Fibroblast of pulmonary artery (primary cell): ENCODE results near the gene APOA4.
A peak's percentile ranks its signal among the peaks of the same experiment; 100 is the strongest.

ENCODE experiments used
- DNase-seq: peaks from one replicate; pipeline ENCODE4 v3.0.0-alpha.2; 2010; ENCODE audit warnings: low read depth
- H3K4me3 ChIP-seq: replicated peaks from 2 replicates; pipeline ENCODE4 v1.5.1; 2011; ENCODE audit warnings: low read depth, mild to moderate bottlenecking, control low read depth, low read length, moderate library complexity
- CTCF ChIP-seq: IDR thresholded peaks from 2 replicates; pipeline ENCODE4 v1.5.1; 2011; ENCODE audit warnings: mild to moderate bottlenecking, control low read depth, low read length, inconsistent platforms; ENCODE audit errors: missing control alignments

APOA4 gene

DNA sequence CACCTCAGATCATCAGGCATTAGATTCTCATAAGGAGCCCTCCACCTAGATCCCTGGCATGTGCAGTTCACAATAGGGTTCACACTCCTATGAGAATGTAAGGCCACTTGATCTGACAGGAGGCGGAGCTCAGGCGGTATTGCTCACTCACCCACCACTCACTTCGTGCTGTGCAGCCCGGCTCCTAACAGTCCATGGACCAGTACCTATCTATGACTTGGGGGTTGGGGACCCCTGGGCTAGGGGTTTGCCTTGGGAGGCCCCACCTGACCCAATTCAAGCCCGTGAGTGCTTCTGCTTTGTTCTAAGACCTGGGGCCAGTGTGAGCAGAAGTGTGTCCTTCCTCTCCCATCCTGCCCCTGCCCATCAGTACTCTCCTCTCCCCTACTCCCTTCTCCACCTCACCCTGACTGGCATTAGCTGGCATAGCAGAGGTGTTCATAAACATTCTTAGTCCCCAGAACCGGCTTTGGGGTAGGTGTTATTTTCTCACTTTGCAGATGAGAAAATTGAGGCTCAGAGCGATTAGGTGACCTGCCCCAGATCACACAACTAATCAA lies 8.8 kb upstream of the APOA4 start:
- no peak for DNase-seq
- no peak for TF ChIP-seq CTCF
- H3K4me3 ChIP-seq = no peak overlapping the region

DNA sequence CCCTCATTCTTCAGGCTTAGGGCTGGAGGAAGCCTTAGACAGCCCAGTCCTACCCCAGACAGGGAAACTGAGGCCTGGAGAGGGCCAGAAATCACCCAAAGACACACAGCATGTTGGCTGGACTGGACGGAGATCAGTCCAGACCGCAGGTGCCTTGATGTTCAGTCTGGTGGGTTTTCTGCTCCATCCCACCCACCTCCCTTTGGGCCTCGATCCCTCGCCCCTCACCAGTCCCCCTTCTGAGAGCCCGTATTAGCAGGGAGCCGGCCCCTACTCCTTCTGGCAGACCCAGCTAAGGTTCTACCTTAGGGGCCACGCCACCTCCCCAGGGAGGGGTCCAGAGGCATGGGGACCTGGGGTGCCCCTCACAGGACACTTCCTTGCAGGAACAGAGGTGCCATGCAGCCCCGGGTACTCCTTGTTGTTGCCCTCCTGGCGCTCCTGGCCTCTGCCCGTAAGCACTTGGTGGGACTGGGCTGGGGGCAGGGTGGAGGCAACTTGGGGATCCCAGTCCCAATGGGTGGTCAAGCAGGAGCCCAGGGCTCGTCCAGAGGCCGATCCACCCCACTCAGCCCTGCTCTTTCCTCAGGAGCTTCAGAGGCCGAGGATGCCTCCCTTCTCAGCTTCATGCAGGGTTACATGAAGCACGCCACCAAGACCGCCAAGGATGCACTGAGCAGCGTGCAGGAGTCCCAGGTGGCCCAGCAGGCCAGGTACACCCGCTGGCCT lies 7.2 kb upstream of the APOA4 start:
- no peak overlapping the region for H3K4me3 ChIP-seq
- DNase-seq = no peak
- TF ChIP-seq CTCF = no peak

DNA sequence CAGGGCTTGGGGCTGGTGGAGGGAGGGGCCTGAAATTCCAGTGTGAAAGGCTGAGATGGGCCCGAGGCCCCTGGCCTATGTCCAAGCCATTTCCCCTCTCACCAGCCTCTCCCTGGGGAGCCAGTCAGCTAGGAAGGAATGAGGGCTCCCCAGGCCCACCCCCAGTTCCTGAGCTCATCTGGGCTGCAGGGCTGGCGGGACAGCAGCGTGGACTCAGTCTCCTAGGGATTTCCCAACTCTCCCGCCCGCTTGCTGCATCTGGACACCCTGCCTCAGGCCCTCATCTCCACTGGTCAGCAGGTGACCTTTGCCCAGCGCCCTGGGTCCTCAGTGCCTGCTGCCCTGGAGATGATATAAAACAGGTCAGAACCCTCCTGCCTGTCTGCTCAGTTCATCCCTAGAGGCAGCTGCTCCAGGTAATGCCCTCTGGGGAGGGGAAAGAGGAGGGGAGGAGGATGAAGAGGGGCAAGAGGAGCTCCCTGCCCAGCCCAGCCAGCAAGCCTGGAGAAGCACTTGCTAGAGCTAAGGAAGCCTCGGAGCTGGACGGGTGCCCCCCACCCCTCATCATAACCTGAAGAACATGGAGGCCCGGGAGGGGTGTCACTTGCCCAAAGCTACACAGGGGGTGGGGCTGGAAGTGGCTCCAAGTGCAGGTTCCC lies 6.5 kb upstream of the APOA4 start, which contains the start of gene APOC3:
TSS of gene APOC3 (plus strand) at position 383 of the 659 bp plus-strand sequence. CDS start 676 bp downstream, outside the sequence.
- DNase-seq = peak; percentile 51
- H3K4me3 ChIP-seq = no peak within 1 kb of the TSS
- TF ChIP-seq CTCF = no peak

GRCh38 chr11:116828632-116829524 lies 5.8 kb upstream of the APOA4 start:
- no peak for TF ChIP-seq CTCF
- no peak overlapping the region for H3K4me3 ChIP-seq
- no peak for DNase-seq

DNA sequence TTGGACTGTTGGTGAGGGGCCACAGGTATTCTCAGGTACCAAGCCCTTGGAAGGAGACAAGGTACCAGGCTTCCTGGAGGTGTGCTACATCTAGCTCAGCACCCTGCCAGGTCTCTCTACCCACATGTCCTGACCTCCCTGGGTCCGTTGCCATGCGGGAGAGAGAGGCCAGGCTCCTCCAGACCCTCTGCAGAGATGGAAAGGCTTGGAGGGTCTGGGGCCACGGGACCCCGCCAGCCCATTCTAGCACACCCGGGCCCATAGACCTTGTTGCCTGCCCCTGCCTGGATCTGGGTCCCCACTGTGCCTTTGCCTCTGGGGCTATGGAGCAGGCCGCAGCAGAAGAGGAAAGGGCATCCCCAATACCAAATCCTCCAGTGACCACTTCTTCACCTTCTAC lies 4.4 kb upstream of the APOA4 start:
- DNase-seq = no peak
- H3K4me3 ChIP-seq = no peak overlapping the region
- no peak for TF ChIP-seq CTCF

- no peak for TF ChIP-seq CTCF
- DNase-seq = no peak
Observed at GRCh38 chr11:116826751-116827431, 3.8 kb upstream of the APOA4 start.

More at GRCh38 chr11:116826751-116827431, 3.8 kb upstream of the APOA4 start:
- H3K4me3 ChIP-seq = no peak overlapping the region
